Measurements from ENCODE around the gene KCNK13.

DNA sequence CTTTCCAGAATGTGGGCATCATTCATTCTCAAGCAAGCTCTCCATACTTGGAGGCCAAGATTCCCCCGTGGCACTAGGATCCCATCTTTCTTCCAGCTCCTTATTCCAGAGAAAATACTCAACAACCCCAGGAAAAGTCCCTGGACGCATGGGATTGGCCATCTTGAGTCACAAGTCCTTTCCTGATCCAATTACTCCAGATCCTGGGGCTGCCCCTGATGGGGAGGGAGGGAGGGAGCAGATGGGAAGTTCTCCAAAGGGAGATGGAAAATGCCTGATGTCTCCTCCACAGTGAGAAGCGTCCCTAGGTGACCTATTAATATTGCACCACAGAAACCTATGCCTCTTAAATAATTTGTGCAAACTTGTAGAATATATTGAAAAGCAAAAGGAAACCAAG lies 12.4 kb upstream of the KCNK13 start:
- TF ChIP-seq POLR2AphosphoS5 (IDR thresholded peaks at IDR 0.05) (no peak), POLR2A (IDR thresholded peaks at IDR 0.05) (no peak), EP300 (IDR thresholded peaks at IDR 0.05) (no peak)
- TF ChIP-seq, protein P1, sequence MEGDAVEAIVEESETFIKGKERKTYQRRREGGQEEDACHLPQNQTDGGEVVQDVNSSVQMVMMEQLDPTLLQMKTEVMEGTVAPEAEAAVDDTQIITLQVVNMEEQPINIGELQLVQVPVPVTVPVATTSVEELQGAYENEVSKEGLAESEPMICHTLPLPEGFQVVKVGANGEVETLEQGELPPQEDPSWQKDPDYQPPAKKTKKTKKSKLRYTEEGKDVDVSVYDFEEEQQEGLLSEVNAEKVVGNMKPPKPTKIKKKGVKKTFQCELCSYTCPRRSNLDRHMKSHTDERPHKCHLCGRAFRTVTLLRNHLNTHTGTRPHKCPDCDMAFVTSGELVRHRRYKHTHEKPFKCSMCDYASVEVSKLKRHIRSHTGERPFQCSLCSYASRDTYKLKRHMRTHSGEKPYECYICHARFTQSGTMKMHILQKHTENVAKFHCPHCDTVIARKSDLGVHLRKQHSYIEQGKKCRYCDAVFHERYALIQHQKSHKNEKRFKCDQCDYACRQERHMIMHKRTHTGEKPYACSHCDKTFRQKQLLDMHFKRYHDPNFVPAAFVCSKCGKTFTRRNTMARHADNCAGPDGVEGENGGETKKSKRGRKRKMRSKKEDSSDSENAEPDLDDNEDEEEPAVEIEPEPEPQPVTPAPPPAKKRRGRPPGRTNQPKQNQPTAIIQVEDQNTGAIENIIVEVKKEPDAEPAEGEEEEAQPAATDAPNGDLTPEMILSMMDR (IDR thresholded peaks at IDR 0.05), result no peak

Data from gastroesophageal sphincter (tissue), 3 donors.